HG02763 (cell line): Measurements from ENCODE around the gene TUBB2A.
A peak's percentile ranks its signal among the peaks of the same experiment; 100 is the strongest.
"Not testable (repeated sequence)": the region's sequence is repeated elsewhere in the genome, so short reads cannot be mapped to it uniquely, and the experiment has no call there.

Source experiments
- ATAC-seq: cut with Tn5 transposase; IDR thresholded peaks from one replicate; pipeline ENCODE4 v1.9.1; 2021; ENCODE audit warnings: mild to moderate bottlenecking, moderate library complexity; ENCODE audit not compliant: unreplicated experiment

Gene TUBB2A

DNA sequence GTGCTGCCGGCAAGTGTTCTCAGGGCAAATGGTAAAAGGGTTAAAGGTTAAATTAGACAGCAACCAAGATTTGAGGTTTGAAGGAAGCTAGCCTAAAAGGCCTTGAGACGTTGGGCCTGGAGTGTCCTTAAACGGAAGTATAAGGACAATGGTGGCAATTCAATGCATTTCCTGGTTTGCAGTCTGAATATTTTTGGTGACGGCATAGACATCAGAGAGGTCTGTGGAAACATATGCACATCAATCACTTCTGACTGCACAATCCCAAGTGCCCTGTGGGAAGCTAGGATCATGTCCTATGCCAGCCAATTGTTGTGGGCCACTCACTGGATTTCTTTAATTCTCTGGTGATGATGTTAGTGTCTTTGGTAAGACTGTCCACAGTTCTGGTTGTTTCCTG is 25.7 kb upstream of the TUBB2A start:
- no peak for ATAC-seq

DNA sequence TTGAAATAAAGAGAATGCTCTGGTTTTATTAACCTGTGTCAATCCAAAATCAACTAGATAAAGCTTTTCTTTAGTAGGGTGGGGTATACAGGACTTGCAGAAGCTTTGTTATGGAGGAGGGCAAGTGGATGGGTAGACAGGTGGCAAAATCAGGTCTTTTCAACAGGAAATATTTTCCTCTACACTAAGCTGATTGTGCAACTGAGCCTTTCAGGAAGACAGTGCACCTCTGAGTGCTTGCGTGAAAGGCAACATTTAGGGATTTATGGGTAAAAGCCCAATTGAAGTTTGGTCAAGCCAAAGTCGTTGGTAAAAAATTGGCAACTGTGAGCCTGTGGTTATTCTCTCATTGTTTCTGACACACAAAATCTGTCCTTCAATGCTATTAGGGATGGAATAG is 23.8 kb upstream of the TUBB2A start:
- no peak for ATAC-seq

DNA sequence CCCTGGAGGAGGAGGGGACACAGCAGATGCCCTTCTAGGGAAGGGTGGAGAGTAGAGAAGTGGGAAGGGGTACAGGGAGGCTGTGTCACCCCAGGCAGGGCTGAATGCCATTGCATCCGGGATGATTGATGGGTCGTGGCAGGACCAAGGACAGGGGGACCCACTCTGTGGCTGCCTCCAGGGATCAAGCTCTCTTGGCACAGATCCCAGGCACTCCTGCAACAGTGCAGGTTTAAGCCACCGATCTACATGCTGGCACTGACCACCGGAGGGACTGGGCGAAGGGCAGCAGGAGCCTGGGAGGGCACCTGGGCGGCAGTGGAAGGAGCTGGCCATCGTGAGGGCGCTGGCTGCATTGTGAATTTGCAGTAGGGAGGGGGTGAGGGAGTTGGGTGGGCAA is 22.6 kb upstream of the TUBB2A start:
- ATAC-seq = not testable (repeated sequence)

DNA sequence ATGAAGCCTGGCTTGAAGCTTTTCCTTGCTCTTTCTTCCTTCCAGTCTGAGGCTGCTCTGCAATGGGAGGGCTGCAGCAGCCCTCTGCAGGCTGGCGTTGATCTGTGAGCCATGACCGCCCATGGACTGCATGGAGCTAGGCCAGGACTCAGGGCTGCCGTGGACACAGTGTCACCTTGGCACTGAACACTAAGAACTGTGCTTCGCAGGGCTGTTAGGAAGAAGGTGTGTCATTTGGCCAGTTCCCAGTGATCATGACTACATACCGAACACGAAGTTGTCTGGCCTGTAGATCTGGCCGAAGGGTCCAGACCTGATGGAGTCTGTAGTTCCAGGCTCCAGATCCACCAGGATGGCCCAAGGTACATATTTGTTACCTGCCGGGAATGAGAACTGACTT is 21.3 kb upstream of the TUBB2A start:
- ATAC-seq = not testable (repeated sequence)

DNA sequence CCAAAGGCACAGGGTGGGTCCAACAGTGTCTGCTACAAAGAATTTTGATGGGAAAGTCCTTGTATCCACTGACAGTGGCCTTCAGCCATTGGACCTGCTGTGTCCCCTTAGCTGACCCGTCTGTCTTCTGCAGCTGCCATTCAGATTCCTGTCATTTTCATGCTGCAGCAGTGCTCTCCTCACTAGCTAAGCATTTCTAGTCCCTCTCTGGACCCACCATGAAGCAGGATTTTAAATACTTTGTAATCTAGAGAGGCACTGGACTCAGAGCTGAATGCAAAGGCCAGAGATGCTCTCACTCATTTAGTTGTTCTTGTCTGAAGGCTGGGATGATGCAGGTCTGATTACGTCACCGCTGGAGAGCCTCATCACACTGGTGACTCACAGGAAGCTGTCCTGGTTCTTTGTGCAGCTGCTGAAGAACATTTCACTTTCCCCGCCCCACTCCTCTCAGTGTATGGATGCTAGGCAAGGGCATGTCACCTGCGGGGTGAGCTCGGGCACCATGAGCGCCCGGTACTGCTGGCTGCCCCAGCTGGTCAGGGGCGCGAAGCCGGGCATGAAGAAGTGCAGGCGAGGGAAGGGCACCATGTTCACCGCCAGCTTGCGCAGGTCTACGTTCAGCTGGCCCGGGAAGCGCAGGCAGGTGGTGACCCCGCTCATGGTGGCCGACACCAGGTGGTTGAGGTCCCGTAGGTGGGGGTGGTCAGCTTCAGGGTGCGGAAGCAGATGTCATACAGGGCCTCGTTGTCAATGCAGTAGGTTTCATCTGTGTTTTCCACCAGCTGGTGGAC is 19.4 kb upstream of the TUBB2A start:
- ATAC-seq = no peak

DNA sequence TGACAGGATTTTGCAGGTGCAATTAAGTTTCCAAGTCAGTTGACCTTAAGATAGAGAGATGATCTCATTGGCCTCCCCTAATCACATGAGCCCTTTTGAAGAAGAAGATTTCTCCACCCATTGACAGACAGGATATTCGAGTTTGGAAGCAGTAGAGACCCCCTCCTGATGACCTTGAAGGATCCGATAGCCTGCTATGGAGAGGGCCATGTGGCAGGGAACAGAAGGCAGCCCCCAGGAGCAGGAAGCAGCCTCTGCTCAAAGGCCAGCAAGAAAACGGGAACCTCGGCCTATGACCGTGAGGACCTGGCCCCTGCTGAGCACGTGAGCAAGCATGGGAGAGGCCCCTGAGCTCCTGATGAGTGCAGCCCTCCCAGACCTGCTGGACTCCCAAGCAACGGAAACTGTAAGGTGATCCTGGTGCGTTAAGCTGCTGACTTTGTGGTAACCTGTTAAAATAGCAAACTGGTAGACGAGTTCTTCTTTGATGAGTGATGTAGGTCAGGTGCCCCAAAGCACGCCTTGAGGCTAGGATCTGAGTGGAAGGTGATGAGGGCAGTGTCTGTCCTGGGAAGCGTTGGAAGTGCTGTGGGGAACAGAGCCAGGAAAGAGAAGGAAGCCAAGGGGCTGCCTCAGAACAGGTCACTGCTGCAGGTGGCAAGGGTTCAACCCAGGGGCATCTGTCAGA is 18.5 kb upstream of the TUBB2A start:
- ATAC-seq = no peak

DNA sequence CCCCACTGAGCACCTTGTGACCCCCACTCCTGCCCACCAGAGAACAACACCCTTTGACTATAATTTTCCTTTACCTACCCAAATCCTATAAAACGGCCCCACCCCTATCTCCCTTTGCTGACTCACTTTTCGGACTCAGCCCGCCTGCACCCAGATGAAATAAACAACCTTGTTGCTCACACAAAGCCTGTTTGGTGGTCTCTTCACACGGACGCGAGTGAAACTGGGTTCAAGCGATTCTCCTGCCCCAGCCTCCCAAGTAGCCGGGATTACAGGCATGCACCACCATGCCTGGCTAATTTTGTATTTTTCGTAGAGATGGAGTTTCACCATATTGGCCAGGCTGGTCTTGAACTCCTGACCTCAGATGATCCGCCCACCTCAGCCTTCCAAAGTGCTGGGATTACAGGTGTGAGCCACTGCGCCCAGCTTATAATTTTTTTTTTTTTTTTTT is 16.3 kb upstream of the TUBB2A start:
- ATAC-seq = not testable (repeated sequence)

DNA sequence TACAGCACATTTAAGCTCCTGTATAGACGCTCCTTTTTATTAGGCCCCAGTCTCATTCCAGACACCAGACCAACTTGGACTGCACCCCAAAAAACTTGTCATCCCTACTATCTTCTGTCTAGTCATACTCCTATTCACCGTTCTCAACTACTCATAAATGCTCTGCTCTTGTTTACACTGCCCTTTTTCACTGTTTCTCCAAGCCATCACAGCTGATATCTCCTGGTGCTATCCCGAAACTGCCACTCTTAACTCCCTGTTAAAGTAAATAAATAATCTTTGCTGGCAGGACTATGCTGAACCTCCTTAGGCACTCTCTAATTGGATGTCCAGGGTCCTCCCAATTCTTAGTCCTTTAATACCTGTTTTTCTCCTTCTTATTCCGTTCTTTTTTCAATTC is 15.4 kb upstream of the TUBB2A start:
- not testable (repeated sequence) for ATAC-seq

DNA sequence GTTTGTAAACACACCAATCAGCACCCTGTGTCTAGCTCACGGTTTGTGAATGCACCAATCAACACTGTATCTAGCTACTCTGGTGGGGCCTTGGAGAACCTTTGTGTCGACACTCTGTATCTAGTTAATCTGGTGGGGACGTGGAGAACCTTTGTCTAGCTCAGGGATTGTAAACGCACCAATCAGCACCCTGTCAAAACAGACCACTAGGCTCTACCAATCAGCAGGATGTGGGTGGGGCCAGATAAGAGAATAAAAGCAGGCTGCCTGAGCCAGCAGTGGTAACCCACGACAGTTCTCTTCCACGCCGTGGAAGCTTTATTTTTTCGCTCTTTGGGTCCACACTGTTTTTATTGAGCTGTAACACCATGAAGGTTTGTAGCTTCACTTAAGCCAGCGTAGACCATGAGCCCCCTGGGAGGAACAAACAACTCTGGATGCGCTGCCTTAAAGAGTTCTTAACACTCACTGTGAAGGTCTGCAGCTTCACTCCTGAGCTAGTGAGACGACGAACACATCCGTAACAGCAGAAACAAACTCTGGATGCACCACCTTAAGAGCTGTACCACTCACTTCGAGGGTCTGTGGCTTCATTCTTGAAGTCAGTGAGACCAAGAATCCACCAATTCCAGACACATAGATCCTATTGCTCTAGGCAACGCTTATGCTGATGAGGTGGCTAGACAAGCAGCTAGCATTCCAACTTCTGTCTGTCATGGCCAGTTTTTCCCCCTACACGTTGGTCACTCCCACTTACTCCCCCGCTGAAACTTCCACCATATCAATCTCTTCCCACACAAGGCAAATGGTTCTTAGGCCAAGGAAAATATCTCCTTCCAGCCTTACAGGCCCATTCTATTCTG is 14.2 kb upstream of the TUBB2A start:
- not testable (repeated sequence) for ATAC-seq

DNA sequence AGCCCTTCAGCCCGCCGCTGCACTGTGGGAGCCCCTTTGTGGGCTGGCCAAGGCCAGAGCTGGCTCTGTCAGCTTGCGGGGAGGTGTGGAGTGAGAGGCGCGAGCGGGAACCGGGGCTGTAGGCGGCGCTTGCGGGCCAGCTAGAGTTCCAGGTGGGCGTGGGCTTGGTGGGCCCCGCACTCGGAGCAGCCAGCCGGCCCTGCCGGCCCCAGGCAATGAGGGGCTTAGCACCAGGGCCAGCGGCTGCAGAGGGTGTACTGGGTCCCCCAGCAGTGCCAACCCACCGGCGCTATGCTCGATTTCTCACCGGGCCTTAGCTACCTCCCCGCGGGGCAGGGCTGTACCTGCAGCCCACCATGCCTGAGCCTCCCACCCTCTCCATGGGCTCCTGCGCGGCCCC is 13.3 kb upstream of the TUBB2A start:
- ATAC-seq = not testable (repeated sequence)

DNA sequence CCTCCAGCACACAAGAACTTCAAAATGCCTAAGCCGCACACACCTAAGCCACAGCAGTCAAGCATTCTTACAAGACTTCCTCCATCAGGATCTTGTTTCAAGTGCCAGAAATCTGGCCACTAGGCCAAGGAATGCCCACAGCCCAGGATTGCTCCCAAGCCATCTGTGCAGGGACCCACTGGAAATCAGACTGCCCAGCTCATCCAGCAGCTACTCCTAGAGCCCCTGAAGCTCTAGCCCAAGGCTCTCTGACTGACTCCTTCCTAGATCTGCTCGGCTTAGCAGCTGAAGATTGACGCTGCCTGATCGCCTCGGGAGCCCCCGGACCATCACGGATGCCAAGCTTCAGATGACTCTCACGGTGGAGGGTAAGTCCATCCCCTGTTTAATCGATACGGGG is 10.7 kb upstream of the TUBB2A start:
- not testable (repeated sequence) for ATAC-seq

DNA sequence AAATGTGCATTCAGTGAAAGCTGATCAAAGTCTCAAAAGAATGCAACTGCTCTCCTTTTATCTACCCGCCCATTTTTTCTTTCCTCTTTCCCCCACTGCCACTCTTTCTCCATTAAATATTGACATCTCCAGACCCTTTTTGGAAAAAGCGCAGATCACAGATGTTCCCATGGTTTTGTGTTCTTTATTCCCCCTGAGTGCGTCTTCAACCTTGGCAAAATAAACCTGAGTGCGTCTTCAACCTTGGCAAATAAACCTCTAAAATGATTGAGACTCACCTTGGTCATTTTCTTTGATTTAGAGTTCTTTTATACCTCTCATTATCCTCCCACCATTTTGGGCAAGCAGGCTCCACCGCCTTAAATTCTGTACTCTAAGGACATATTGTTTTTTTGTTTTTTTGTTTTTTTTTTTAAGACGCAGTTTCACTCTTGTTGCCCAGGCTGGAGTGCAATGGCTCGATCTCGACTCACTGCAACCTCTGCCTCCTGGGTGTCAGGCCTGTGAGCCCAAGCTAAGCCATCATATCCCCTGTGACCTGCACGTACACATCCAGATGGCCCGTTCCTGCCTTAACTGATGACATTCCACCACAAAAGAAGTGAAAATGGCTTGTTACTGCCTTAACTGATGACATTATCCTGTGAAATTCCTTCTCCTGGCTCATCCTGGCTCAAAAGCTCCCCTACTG is 9.3 kb upstream of the TUBB2A start:
- not testable (repeated sequence) for ATAC-seq

DNA sequence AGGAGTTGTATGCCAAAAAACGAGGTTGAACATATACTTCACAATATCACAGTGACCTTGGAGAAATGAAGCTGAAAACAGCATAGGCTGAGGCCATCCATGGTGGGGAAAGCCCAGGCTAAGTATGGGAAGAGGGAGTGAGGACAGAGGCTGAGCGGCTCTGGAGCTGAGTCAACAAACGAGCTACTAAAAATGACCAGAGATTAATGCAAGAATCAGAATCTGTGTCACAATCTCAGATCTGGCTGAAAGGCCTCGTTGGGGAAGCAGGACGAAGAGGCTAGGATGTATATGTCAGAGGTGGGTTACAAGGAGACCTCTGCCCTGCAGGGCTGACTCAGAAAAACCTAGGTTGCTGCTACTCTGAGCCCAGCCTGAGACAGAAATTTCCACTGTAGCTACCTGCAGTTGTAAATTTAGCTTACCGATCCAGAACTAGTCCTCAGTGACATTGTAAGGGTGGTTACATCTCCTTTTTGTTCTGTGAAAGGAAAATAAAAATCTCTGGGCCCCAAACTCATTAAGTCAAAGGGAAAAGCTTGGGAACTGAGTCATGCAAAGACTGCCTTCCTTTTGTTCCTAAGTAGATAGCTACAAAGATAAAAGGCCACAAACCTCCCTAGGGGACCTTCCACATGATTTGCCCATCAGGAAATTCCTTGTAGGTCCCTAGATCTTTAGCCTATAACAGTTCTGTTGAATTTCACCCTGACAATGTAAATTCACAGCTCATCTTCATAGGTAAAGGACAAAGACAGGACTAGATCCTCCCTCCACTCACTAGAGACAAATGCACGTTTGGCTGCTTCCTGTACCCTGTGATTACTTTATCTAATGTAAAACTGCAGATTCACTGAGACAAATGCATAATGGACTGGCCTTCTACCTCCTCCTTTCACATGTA is 8.5 kb upstream of the TUBB2A start:
- ATAC-seq = no peak

DNA sequence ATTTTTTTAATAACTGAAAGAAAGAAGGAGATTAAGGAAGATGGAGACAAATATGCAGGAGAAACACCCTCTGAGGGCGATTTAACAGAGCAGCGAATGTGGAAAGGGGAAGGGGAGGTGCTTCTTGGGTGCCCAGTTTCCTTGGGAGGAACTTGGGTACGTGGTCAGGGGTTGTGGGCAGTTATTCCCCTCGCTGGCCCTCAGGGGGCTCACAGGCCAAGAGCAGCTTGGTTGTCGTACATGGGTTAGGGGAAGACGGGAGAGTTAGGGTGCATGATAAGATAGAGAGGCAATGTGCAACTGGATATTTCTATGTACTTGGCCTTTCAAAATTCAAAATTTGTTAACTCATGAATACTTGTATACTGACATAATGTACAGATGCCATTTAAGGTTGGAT is 7.0 kb upstream of the TUBB2A start:
- ATAC-seq = no peak

DNA sequence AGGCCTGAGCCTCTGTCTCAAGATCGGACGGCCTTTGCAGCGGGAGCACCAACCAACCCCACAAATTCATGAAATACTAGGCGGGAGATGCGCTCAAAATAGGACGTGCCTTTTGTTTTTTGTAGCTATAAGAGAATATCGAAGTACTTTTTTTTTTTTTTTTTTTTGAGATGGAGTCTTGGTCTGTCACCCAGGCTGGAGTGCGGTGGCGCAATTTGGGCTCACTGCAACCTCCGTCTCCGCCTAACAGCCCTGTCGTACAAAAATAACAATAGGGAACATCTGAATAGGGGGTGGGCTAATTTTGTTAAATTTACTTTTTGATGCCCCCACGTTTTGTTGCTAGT is 5.9 kb upstream of the TUBB2A start:
- no peak for ATAC-seq

DNA sequence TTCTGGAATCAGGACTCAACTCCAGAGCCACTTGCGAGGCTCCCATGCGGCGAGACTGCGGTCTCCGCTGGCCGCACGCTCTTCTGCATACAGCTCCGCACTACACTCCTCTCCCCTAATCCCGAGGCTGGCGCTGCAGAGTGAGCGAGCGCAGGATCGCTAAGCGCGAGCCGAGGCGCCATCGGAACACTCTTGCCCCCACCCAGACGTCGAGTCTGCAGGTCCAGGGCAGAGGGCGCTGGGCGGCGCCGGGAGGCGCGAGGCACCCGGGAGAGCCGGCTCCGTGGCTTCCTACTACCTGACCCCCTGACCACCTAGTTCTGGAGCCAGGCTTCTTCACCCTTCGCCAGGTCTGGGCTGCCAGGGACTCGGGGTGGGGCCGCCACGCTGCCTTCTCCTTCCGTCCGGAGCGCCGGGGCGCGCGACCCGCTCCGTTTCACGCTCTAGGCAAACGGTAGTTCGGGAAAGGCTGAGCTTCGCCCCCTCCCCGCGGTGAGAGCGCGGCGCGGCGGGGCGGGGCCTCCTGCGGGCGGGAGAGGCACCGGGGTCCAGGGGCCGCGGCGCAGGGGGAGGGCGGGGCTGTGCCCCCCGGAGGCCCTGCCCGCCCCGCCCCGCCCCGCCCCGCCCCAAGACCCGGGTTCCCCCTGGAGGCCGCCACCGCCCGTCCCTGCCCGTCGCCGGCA is 5.4 kb upstream of the TUBB2A start:
- peak; percentile 53 for ATAC-seq

DNA sequence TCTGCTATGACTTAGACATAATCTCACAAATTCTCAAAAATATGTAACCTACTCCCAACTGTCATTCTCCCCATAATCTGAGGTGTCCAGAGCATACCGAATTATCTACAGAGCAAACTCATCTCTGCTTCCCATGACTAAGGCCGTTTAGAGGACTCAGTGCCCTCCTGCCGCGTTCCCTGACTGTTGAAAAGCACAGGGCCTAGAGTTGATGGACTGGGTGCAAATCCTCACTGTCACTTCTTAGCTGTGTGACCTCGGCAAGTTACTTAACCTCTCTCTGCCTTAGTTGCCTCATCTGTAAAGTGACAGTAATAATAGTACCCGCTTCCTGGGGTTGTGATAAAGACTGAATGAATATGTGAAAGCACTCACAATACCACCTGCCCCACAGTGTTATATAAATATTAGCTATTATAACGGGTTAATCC is 4.7 kb upstream of the TUBB2A start:
- no peak for ATAC-seq

DNA sequence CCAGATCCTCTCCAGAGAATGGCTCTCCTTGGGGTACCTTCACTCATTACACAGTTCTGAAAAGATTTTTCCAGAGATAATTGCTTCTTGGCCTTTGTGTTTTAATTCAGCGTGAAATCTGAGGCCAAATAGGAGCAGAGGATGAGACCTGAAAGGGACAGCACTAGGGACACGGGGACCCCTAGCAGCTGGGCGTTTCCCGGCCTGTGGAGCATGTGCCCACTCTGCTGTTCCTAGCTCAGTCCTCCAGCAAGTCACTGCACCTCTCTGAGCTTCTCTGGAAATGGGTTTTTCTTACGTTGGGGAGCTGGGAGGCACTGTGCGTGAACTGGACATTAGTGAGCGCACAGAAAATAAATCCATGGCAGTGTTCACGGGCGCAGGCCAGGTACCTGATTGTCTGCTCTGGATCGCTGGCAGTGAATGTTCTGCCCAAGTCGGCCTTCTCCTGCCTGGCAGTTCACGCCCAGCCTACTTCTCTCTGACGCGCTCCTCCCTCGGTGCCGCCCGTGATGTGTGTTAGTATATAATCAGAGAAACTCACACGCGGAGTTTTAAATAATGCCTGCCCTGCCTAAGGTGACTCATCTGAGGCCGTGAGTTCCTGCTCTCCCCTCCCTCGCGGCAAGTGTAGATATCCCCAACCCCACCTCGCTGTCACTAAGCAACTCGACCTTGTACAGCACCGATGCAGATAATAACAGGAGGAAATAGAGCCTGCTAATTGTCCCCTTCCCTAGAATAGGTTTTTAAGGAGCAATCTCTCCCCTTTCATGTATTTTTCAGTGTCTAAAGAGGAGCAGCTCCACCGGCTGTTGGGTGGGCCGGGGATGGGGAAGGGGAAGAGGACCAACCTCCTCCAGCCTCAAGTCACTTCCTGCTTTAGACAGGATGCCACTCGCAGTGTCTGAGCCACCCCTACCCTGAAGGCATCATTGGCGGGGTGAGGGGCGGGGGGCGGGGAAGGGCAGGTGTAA is 2.7 kb upstream of the TUBB2A start:
- ATAC-seq = no peak
